ENCODE measurements around the gene TPK1.

Gene TPK1

DNA sequence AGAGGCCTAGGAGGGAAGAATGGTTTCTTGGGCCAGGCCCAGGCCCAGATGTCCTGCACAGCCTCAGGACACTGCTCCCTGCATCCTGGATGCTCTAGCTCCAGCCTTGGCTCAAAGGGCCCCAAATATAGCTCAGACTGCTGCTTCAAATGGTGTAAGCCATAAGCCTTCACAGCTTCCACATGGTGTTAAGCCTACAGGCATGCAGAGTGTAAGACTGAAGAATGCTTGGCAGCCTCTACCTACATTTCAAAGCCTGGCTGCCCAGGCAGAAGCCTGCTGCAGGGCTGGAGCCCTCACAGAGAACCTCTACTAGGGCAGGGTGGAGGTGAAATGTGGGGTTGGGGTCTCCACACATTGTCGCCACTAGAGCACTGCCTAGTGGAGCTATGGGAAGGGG lies 118.1 kb downstream of the TPK1 start:
- no peak for DNase-seq

DNA sequence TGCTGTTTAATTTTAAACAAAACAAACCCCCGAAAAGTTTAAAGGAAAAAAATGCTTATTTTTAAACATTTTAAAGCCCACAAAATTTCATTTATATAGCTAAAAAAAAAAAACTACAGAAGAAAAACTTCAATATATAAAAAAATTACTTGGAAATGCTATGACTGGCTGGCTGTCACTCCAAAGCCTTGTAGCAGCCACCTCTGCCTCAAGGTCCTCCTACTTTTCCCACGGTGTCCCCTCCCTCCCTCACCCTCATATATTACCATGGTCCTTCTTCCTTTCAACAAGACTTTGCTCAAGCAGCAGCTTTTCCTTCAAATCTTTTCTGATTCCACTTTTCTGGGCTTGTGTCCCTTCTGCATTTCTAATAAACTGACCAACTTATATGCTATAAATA lies 122.0 kb downstream of the TPK1 start:
- no peak for DNase-seq

DNA sequence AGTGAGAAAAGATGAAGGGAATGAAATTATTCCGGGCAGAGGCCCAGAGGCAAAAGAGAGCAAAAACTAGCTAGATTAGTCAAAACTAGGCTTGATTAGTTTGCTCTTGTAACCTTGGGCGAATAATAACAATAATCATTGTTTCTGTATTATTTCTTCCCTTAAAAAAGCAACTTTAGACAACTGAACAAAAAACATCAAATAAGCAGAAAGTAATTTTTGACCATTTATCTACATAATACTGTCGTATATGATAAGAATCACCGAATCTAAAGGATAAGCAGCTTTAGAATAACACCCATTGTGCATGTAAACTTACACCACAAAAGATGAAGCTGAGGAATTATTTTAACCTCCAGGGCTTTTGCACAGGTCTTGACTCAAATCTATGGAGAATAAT lies 125.1 kb downstream of the TPK1 start:
- no peak for DNase-seq

DNA sequence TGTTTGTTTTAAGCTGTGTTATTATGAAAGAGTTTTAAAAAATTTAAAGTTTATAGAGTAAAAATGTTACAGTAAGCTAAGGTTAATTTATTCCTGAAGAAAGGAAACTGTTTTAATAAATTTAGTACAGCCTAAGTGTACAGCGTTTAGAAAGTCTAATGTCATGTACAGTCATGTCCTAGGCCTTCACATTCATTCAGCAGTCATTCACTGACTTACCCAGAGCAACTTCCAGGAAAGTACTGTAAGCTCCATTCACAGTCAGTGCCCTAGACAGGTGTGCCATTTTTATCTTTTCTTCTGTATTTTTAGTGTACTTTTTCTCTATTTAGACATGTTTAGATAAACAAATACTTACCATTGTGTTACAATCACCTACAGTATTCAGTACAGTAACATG lies 126.8 kb downstream of the TPK1 start:
- DNase-seq: no peak

DNA sequence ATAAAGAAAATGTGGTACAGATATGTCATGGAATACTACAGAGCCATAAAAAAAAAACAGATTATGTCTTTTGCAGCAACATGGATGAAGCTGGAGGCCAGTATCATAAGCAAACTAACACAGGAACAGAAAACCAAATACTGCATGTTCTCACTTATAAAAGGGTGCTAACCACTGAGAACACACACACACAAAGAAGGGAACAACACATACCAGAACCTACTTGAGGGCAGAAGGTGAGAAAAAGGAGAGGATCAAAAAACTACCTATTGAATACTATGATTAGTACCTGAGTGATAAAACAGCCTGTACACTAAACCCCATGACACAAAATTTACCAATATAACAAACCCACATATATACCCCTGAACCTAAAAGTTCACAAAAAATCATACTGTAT lies 144.6 kb downstream of the TPK1 start:
- no peak for DNase-seq

DNA sequence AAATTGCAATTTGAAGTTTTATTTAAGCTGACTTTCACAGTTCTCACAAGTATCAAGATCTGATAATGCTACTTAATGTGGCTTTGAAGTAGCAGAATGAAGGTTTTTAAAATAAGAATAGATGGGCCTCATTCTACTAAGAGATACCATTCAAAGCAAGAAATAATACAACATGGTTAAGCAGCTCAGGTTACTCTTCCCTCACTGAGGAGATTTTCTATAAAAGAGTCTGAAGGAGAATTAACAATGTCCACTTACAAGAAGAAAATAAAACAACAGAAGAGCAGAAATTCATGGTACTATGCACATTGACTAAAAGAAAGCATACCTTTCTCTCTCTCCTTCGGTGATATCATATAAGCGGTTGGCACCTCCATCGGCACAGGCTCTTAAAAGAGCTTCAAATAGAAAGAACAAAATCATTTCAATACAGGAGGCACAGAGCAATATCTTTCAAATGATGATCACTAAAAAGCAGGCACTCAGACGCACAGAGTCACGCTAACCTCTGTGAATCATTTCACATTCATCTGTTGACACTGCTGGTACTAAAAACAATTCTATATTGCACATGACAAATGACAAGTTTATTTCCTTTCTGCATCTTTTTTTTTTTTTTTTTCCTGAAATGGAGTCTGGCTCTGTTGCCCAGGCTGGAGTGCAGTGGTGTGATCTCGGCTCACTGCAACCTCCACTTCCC lies 153.1 kb downstream of the TPK1 start:
- no peak for DNase-seq

DNA sequence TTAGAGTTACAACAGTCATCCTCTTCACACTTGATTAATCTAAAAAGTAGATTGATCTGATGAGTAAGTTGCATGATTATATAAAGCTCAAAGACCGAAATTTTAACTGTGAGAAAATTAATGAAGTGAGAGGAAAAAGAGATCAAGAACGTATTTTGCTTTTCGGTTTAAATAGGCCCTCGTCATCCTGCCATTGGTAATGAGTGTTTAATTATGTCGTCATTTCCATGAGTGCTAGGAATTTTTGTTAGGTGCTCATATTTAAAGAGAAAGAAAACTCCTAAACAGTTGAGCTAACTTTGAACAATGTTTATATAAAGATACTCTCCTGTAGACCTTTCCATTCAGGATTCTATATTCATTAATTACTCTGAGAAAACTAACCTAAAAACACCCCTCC lies 159.4 kb downstream of the TPK1 start:
- no peak for DNase-seq

DNA sequence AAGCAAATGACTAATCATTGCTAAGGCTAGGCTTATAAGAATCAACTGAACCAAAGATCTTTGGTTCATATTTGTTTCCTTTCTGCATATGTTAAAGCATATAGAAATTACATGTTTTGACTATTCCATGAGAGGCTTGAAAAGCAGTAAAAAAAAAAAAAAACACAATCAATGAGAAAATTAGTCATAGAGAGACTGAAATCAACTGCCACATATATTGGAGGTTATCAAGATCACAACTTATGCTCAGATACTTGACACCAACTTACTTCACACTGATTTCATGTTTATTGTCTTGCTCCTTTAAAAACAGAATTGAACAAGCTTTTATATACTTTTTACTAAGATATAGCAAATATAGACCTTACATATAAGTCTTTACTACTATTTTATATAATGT lies 161.3 kb downstream of the TPK1 start:
- no peak for DNase-seq

DNA sequence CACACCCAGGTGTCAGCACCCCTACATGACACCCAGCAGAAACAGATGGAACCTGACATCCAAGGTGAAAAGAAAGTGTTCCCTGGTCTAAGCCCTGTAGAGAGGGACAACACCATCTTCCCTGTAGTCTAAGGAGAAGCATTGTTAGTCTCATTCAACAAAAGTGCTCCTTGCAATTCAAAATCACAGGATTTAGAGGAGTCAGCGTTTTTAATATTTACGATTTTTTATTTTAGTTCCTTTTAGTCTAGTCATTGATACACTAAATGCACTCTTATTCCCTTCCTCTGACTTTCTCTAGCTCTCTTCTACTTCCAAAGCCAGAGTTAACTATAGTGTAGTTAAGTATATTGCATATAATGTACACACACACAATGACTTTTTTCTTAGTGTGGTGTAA lies 163.0 kb downstream of the TPK1 start:
- DNase-seq: no peak

DNA sequence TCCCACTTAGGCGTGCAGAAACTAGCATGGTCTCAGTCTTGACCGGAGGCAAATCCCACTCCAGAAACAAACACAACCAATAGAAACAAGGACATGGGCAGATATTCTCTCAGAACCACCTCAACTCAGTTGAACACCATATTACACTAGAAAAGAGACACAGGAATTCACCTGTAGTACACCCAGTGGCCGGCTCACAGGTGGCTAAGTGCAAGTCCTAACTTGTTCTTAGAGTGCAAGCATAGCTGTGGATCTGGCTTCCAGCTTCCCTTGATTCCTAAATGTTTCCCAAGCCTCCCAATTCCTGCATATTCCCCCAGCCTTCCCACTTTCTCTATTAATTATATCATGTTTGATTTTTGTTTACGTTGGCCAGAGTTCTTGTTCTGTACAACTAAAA lies 164.4 kb downstream of the TPK1 start:
- DNase-seq: no peak

DNA sequence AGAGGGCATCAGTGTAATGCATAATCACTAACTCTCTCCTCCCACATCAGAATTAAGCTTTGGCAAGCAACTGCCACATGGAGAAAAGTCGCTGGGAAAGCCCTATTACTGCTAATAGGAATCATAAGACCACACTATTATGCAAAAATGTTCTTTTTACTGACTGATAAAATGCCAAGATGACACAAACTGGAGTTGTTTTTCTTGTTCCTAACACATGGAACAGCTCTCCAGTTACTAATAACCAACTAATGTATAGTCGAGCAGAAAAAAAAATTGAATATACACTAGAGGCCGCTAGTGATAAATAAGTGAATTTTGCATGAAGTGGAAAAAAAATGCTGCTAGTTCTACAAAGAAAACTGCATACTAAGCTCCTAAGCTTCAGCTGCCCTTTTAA lies 165.6 kb downstream of the TPK1 start:
- peak; percentile 3 for DNase-seq

DNA sequence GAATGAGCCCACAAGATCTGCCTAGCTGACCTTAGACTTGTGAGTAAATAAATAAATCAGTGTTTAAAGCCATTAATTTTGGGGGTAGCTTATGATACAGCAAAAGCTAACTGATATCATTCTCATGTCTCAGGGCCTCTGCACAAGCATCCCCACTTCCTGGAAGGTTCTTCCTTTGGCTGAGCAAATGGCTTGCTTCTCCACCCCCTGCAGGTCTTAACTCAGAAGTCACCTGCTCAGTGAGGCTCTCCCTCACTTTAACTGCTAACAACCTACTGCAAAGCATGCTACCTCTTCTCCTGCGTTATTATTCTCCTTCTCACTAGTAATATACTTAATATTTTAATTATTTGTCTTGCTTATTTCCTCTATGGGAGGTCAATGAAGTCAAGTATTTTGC lies 167.3 kb downstream of the TPK1 start:
- DNase-seq: no peak

DNA sequence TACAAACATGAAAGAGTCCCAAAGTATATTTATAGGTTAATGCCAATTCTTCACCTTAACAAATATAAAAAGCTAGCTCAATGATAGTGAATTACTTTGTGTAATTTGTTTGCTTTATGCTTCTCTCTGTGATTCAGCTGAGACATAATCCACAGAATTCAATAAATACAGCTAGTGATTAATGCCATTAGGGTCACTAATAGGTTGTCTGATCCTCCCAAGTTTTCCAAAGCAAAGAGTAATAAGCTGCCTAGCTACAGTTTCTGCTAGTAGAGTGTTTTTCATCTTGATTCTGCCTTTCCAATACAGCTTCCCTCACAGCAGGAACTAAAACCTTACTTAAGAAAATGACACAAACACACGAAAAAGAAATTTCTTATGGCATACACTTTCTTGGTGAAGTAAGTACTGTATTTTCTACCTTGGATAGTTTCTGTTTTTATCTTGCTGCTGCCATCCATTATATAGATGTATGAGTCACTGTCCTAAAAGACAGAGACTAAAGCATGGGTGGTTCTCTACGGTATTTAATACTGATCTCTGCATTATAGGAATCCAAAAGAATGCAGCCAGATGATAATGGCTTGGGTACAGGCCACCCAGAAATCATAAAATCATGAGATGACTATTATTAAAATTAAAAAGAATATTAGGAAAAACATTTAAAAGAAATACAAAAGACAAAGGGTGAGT lies 170.0 kb downstream of the TPK1 start:
- no peak for DNase-seq

DNA sequence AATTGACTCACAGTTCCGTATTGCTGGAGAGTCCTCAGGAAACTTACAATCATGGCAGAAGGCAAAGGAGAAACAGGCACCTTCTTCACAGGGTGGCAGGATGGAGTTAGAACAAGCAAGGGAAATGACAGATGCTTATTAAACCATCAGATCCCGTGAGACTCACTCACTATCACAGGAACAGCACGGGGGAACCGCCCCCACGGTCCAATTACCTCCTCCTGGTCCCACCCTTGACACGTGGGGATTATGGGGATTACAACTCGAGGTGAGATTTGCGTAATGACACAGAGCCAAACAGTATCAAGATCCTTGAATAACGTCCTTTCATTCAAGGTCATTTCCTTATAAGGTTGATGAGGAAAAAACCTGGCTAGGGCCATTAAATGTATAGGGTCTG lies 176.6 kb downstream of the TPK1 start:
- no peak for DNase-seq

DNA sequence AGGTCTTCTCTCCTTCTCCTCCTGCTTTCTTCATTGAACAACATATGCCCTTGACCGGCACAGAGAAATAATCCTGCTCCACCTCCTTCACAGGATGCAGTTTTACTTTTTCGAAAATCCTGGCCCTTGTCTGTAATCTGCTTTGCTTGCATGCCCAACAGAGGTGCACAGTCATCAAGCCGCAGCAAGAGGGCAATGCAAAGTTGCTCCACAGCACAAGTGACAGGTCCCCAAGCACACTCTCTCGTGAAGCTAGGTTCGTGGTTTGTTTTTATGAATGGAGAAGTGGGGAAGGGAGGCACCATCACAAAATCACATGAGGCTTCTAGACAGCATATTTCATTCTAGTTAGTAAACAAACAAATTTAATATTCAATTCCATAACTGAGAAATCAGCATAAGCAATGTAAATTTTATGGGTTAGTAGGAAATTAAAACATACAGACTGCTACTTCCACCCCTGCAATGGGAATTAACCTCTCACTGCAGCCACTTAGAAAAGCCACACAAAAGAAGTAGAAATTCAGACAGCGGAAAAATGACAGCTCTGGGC lies 178.8 kb downstream of the TPK1 start:
- no peak for DNase-seq

DNA sequence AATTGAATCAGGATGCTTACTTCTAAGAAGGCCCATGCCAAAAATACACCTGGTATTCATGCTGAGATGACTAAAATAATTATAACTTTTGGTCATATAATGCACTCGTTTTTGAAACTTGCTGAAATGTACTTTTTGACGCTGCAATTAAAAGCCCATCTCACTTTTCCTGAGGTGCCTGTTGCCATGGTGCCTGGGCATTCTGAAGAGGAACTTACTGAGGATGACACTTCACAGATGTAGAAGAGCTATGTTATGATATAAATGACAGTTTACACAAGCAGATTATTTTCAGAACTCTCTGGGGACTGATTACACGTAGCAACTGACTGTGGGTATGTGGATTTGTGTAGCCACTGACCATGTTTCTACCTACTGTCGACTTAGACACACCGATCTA lies 182.4 kb downstream of the TPK1 start:
- DNase-seq: no peak

DNA sequence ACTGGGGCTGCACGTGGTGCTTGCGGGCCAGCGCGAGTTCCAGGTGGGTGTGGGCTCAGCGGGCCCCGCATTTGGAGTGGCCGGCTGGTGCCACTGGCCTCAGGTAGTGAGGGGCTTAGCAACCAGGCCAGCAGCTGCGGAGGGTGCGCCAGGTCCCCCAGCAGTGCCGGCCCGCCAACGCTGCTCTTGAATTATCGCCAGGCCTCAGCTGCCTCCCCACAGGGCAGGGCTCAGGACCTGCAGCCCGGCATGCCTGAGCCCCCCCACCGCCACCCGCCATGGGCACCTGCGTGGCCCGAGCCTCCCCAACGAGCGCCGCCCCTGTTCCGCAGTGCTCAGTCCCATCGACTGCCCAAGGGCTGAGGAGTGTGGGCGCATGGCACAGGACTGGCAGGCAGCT lies 185.4 kb downstream of the TPK1 start:
- DNase-seq: no peak

DNA sequence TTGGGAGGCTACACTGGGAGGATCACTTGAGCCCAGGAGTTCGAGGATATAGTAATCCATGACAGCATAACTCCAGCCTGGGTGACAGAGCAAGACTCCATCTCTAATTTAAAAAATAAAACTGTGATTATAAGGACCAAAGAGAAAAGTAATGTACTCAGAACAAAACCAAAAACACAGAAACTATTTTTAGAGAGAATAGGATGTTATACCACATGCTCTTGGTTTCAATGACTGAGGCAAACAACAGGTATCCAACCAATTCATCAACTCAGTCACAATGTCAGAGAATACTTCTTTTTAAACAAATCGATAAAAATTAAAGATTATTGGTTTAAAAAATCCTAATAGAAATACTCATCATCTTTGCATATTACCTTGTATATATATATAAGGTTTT lies 186.7 kb downstream of the TPK1 start:
- no peak for DNase-seq

DNA sequence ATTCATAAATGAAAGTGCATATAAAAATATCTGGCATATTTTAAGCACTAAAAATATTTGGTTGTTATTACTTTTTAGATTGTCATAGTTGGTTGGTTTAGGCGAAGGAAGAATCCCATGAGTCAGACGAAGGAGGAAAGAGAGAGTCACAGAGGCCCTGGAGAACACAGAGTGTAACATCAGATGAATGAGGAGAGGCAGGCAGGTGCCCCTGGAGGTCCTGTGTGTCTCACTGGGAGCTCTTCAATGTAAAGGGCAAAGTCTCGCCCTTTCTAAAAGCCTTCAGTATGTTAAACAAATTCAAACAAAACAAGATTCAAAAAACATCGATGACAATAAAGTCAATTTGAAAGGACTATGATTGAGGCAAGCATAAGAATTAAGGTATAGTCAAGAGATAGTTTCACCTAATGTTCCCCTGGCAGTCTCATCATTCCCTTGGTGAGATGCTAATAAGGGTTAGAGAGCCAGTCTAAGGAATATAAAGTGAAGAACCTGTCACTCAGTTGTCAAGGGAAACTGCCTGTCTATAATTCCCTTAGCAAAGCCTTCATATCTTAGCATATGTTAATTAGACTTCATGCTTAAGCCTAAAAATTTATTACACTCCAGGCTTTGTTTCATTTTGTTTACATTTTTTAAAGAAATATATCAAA lies 194.3 kb downstream of the TPK1 start:
- DNase-seq: no peak

DNA sequence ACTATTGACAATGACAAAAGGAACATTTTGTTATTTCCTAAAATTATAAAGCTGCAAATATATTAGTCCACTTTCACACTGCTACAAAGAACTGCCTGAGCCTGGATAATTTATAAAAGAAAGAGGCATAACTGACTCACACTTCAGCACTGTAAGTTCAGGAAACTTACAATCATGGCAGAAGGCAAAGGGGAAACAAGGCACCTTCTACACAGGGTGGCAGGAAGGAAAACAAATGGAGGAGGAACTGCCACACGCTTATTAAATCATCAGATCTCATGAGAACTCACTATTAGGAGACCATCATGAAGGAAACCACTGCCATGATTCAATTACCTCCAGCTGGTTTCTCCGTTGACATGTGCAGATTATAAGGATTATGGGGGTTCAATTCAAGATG lies 203.1 kb downstream of the TPK1 start:
- no peak for DNase-seq

DNA sequence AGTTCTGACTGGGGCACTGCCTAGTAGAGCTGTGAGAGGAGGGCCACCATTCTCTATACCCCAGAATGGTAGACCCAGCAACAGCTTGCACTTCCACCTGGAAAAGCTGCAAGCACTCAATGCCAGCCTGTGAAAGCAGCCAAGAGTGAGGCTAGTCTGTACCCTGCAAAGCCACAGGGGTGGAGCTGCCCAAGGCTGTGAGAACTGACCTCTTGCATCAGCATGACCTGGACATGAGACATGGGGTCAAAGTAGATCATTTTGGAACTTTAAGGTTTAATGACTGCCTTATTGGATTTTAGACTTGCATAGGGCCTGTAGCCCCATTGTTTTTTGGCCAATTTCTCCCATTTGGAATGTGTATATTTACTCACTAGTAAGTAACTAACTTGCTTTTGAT lies 206.3 kb downstream of the TPK1 start:
- DNase-seq: no peak

DNA sequence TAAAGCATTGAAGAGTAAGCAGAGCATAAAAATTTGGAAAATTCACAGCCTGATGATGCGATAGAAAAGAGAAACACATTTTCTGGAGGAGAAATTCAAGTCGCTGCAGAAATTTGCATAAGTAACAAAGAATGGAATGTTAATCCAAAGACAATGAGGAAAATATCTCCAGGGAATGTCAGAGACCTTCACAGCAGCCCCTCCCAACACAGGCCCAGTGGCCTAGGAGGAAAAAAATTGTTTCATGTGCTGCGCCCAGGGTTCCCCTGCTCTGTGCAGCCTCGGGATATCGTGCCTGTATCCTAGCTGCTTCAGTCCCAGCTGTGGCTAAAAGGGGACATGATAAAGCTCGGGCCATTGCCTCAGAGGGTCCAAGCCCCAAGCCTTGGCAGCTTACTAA lies 206.8 kb downstream of the TPK1 start:
- DNase-seq: no peak

DNA sequence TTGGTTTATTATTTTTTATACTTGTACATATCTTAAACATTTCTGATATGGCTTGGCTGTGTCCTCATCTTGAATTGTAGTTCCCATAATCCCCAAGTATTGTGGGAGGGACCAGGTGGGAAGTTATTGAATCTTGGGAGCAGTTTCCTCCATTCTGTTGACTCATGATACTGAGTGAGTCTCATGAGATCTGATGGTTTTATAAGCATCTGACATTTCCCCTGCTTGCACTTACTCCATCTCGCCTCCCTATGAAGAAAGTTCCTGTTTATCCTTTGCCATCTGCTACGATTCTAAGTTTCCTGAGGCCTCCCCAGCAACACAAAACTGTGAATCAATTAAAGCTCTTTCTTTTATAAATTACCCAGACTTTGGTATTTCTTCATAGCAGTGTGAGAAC lies 207.7 kb downstream of the TPK1 start:
- DNase-seq: no peak

DNA sequence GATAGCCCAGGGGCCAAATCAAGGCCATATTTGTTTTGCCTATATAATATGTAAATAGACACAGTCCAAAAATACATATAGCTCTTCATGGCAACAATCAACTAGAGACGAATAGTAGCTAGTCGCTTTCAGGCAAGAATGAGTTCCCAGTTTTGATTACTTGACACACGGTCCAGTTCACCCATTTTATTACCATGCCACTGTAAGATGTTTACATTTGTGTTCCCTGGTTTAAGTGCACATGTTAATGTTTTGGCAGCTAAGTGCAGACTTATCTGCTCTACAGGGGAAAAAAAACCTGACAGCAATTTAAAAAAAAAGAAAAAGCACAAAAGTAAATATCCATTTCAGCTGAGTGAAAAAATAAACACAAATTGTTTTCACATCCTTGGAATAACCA lies 213.1 kb downstream of the TPK1 start:
- peak; percentile 73 for DNase-seq

Measured in NCI-H1092 treated with DMSO at 0.1 percent for 48 hours (cell line).